ENCODE results near the gene FGD3. TPM values are rescaled to one million over a fixed set of nuclear protein-coding genes. Genes with fewer than 3 reads are reported as not detected.
A peak's percentile ranks its signal among the peaks of the same experiment; 100 is the strongest.

Gene FGD3
- total and polyA plus RNA-seq, 9 of the 15 experiments (the other 6 are each of a cell fraction or from before 2014, with no cell fraction given), result 0.07 to 1.3 (median 0.29) TPM

- TF ChIP-seq MYC (IDR thresholded peaks at IDR 0.05; ENCODE audit: low read depth, low read length), result peak; percentile 53; the same call in 1 of the 2 replicates
- TF ChIP-seq MYC (CRISPR knock-in tag; IDR thresholded peaks at IDR 0.05; ENCODE audit: borderline replicate concordance, low read depth), result no peak
- TF ChIP-seq ATF7 (IDR thresholded peaks at IDR 0.05), result 0 out of 2 replicates have a peak, but pooled peaks have one; percentile 13
- TF ChIP-seq ZNF134 (CRISPR knock-in tag; conservative IDR thresholded peaks at IDR 0.05), result no peak
- TF ChIP-seq ATF1 (CRISPR knock-in tag; IDR thresholded peaks at IDR 0.05), result no peak
- 0 out of 2 replicates have a peak, but pooled peaks have one; percentile 21 for TF ChIP-seq ATF1 (tag; IDR thresholded peaks at IDR 0.05)
- peak; percentile 60 for TF ChIP-seq DEAF1 (CRISPR knock-in tag; IDR thresholded peaks at IDR 0.05)
- no peak for TF ChIP-seq CSDE1 (IDR thresholded peaks at IDR 0.05)
- TF ChIP-seq CREB3 (tag; conservative IDR thresholded peaks at IDR 0.05; ENCODE audit: low read depth), result no peak
- peak; percentile 32; the same call in 1 of the 2 replicates for TF ChIP-seq ZBTB9 (CRISPR knock-in tag; IDR thresholded peaks at IDR 0.05)
- no peak for TF ChIP-seq RBM14 (IDR thresholded peaks at IDR 0.05; ENCODE audit: borderline replicate concordance, insufficient read depth, low read depth, low read length)
- peak; percentile 21; the same call in 1 of the 2 replicates for TF ChIP-seq NFIC (IDR thresholded peaks at IDR 0.05)
- TF ChIP-seq SMC3 (conservative IDR thresholded peaks at IDR 0.05; ENCODE audit: insufficient read depth, low read depth, low read length), result peak; percentile 60
- TF ChIP-seq GTF2B (IDR thresholded peaks at IDR 0.05; ENCODE audit: extremely low read depth, insufficient read length), result no peak
- TF ChIP-seq MBD1 (CRISPR knock-in tag; IDR thresholded peaks at IDR 0.05), result no peak
- TF ChIP-seq POLR3G (IDR thresholded peaks at IDR 0.05; ENCODE audit: extremely low read depth, insufficient read length, insufficient replicate concordance), result no peak
- TF ChIP-seq XRCC5 (IDR thresholded peaks at IDR 0.05; ENCODE audit: low read depth, low read length), result peak; percentile 31; the same call in 1 of the 2 replicates
- no peak for TF ChIP-seq NCOA1 (IDR thresholded peaks at IDR 0.05; ENCODE audit: low read depth)
- TF ChIP-seq RAD21 (CRISPR knock-in tag; conservative IDR thresholded peaks at IDR 0.05 in 1 of 2, IDR thresholded peaks at IDR 0.05 in 1 of 2), result peak; percentile 68 to 88
- no peak for TF ChIP-seq PPARD (CRISPR knock-in tag; IDR thresholded peaks at IDR 0.05)
- no peak for TF ChIP-seq EHMT2 (IDR thresholded peaks at IDR 0.05)
These were observed 56.5 kb downstream of the FGD3 start (continued) for GRCh38 chr9:93003552-93004407.

Data from K562 (cell line).